Measurements from ENCODE around the gene TXNRD2.

DNA sequence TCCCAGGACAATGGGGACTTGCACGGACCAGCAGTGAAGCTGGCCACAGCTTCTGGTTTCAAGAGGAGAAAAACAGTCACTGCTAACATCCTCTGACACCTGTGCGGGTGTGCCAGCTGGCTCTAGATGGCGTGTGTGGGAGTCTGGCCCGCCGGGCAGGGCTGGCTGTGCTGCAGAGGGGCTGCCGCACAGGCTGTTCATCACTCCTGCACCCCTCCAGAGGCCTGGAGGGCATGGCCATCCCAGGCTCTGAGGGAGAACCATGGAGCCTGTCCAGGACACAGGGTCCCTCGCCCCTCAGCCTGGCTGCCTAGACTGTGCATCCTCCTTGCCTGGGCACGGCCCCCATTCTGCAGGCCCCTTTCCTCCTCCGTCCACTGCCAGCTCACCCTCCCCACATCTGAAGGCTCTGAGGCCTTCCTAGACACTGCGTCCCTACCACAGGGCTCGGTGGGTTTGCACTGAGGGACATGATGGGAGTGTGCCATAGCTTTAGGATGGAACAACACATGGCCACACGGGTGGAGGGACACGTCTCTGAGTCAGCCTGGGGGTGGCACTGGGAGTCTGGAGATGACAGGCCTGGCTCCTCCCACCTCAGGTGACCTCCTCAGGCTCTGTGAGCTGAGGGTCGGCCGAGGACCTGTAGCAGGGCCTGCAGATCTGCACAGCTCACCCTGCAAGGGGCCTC, 44.8 kb downstream of the TXNRD2 start:
- TF ChIP-seq, protein P1, sequence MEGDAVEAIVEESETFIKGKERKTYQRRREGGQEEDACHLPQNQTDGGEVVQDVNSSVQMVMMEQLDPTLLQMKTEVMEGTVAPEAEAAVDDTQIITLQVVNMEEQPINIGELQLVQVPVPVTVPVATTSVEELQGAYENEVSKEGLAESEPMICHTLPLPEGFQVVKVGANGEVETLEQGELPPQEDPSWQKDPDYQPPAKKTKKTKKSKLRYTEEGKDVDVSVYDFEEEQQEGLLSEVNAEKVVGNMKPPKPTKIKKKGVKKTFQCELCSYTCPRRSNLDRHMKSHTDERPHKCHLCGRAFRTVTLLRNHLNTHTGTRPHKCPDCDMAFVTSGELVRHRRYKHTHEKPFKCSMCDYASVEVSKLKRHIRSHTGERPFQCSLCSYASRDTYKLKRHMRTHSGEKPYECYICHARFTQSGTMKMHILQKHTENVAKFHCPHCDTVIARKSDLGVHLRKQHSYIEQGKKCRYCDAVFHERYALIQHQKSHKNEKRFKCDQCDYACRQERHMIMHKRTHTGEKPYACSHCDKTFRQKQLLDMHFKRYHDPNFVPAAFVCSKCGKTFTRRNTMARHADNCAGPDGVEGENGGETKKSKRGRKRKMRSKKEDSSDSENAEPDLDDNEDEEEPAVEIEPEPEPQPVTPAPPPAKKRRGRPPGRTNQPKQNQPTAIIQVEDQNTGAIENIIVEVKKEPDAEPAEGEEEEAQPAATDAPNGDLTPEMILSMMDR (conservative IDR thresholded peaks at IDR 0.05), result no peak
- no peak for TF ChIP-seq ZFX (IDR thresholded peaks at IDR 0.05)

Data from C4-2B (cell line).